Fibroblast of lung (primary cell): Measurements from ENCODE around the gene SAG. TPM values are rescaled to one million over a fixed set of nuclear protein-coding genes. Genes with fewer than 3 reads are reported as not detected.

Experiments used
- DNase-seq, 2 donors: peaks; one replicate each; pipeline versions ENCODE4 v3.0.0 to v3.0.0-alpha.2; 2010; ENCODE audit warnings: low read depth in 2 of 2
- H2AFZ ChIP-seq: 2 replicates; pipeline ENCODE4 v1.5.1; 2012; ENCODE audit warnings: low read length, control low read depth, inconsistent platforms
- H3K27ac ChIP-seq: 2 replicates; pipeline ENCODE4 v1.5.1; 2011; ENCODE audit warnings: low read length, control low read depth; ENCODE audit not compliant: insufficient read depth
- H3K27me3 ChIP-seq: 2 replicates; pipeline ENCODE4 v1.5.1; 2011; ENCODE audit warnings: mild to moderate bottlenecking, low read length; ENCODE audit not compliant: control insufficient read depth, insufficient read depth
- H3K36me3 ChIP-seq: 2 replicates; pipeline ENCODE4 v1.5.1; 2011; ENCODE audit warnings: low read length; ENCODE audit not compliant: control insufficient read depth, insufficient read depth
- H3K4me1 ChIP-seq: 2 replicates; pipeline ENCODE4 v1.5.1; 2011; ENCODE audit warnings: low read length; ENCODE audit not compliant: control insufficient read depth, insufficient read depth; ENCODE audit errors: extremely low read depth
- H3K4me2 ChIP-seq: 2 replicates; pipeline ENCODE4 v1.5.1; 2011; ENCODE audit warnings: low read length, control low read depth; ENCODE audit not compliant: insufficient read depth; ENCODE audit errors: extremely low read depth
- H3K4me3 ChIP-seq, 4 experiments: fragments of 200-600 bp in 1 of 4; sonication (generic) in 1 of 4; replicated peaks in 1 of 4; 2 replicates each; pipeline ENCODE4 v1.5.1; 2011 to 2016; ENCODE audit warnings: low read length in 4 of 4, low read depth in 3 of 4, mild to moderate bottlenecking in 3 of 4, control low read depth in 2 of 4, inconsistent platforms in 1 of 4, mixed read lengths in 1 of 4; ENCODE audit not compliant: insufficient read depth in 1 of 4; ENCODE audit errors: control extremely low read depth in 1 of 4
- H3K79me2 ChIP-seq: 2 replicates; pipeline ENCODE4 v1.5.1; 2012; ENCODE audit warnings: mild to moderate bottlenecking, low read length, inconsistent platforms; ENCODE audit not compliant: control insufficient read depth, insufficient read depth
- H3K9ac ChIP-seq: 2 replicates; pipeline ENCODE4 v1.5.1; 2011; ENCODE audit warnings: mild to moderate bottlenecking, low read length, control low read depth; ENCODE audit not compliant: insufficient read depth
- H3K9me3 ChIP-seq: 2 replicates; pipeline ENCODE4 v1.5.1; 2012; ENCODE audit warnings: low read depth, low read length; ENCODE audit not compliant: control insufficient read depth, insufficient read depth
- H4K20me1 ChIP-seq: 2 replicates; pipeline ENCODE4 v1.5.1; 2011; ENCODE audit warnings: low read length; ENCODE audit not compliant: control insufficient read depth, insufficient read depth; ENCODE audit errors: extremely low read depth
- EZH2 ChIP-seq: IDR thresholded peaks from 2 replicates; pipeline ENCODE4 v1.5.1; 2012; ENCODE audit warnings: low read length, control low read depth, mild to moderate bottlenecking; ENCODE audit errors: missing control alignments
- polyA plus RNA-seq, 2 donors: library from polyadenylated mRNA; depleted of rRNA in 1 of 2; stranded (reverse) in 1 of 2; unstranded in 1 of 2; fragments of >200 nt; gene quantifications; 2 replicates each; pipeline ENCODE4 v1.2.1, GENCODE V29; 2011 to 2012; ENCODE audit warnings: missing spikeins in 1 of 2
- total RNA-seq: library from RNA; depleted of rRNA; stranded (reverse); fragments of >200 nt; gene quantifications from 2 replicates; pipeline ENCODE4 v1.2.1, GENCODE V29; 2014
- TF ChIP-seq, protein P1 (sequence below), 2 donors: IDR thresholded peaks in 1 of 2; conservative IDR thresholded peaks in 1 of 2; 1 replicate in 1 of 2; 2 replicates in 1 of 2; pipeline ENCODE4 v1.5.1; 2011 to 2012; ENCODE audit warnings: low read length in 2 of 2, control low read depth in 1 of 2, inconsistent platforms in 1 of 2, low read depth in 1 of 2, mild to moderate bottlenecking in 1 of 2

SAG gene
- total and polyA plus RNA-seq, 2 donors (not counting 1 experiment from before 2014, with no cell fraction given), result not detected

DNA sequence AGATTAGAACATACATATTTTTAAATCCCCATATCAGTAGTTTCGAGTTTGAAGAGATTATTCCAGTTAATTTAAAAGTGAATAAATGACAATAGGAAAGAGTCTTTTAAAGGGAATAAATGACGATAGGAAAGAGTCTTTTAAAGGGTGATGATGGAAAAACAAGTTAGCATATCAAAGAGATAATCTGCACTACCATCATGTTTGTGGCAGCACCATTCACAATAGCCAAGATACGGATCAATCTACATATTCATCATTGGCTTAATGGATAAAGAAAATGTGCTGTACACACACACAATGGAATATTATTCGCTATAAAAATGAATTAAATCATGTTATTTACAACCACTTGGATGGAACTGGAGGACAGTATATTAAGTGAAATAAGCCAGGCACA is 41.1 kb upstream of the SAG start:
- Histone ChIP-seq H3K79me2 (no peaks in the 10 kb centered on the region), H3K9ac (no peak overlapping the region), H3K27ac (no peak overlapping the region), H3K4me3 (no peak overlapping the region), H3K4me1 (no peaks in the 10 kb centered on the region), H3K27me3 (no peaks in the 10 kb centered on the region), H3K36me3 (peaks cover 13% of the 10 kb centered on the region), H3K4me2 (no peak overlapping the region), H2AFZ (no peak overlapping the region), H3K9me3 (no peaks in the 10 kb centered on the region), H4K20me1 (no peaks in the 10 kb centered on the region)
- DNase-seq, result no peak
- TF ChIP-seq, protein P1, sequence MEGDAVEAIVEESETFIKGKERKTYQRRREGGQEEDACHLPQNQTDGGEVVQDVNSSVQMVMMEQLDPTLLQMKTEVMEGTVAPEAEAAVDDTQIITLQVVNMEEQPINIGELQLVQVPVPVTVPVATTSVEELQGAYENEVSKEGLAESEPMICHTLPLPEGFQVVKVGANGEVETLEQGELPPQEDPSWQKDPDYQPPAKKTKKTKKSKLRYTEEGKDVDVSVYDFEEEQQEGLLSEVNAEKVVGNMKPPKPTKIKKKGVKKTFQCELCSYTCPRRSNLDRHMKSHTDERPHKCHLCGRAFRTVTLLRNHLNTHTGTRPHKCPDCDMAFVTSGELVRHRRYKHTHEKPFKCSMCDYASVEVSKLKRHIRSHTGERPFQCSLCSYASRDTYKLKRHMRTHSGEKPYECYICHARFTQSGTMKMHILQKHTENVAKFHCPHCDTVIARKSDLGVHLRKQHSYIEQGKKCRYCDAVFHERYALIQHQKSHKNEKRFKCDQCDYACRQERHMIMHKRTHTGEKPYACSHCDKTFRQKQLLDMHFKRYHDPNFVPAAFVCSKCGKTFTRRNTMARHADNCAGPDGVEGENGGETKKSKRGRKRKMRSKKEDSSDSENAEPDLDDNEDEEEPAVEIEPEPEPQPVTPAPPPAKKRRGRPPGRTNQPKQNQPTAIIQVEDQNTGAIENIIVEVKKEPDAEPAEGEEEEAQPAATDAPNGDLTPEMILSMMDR (conservative IDR thresholded peaks at IDR 0.05 in 1 of 2, IDR thresholded peaks at IDR 0.05 in 1 of 2; ENCODE audit: low read depth in 1 of 2, low read length in 2 of 2), result no peak
- TF ChIP-seq EZH2, result no peak

DNA sequence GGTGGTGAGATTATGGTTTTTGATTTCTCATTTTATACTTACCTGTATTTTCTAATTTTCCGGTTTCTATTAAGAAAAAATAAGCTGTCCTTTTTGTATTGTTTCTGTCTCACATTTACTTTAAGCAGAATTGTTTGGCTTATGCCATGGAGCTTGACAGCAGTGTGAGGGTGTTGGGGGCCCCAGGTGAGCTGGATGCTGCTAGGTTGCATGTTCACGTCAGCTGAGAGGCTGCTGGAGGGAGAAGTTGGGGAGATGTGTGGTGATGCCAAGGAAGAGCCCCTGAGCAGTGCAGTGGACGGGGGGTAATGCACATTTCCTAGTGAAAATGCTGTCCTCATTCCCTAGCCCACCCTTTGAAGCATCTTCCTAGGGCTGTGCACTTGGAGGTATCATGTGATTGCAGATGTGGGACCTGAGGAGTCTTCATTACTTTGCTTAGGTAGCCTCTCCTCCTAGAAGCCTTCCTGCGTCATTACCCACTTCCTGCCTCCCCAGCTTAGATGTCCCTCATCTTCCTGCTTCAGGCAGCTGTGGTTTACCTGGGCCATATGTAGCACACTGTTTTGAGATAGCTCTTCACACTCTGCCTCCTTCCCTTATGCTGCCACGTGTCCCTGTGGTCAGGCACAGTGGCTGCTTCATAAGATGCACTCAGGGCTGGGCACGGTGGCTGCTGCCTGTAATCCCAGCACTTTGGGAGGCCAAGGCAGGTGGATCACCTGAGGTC is 39.9 kb upstream of the SAG start:
- no peaks in the 10 kb centered on the region for H3K4me1 ChIP-seq
- H3K9ac ChIP-seq, result no peak overlapping the region
- H3K4me2 ChIP-seq, result no peak overlapping the region
- H3K4me3 ChIP-seq, result no peak overlapping the region
- TF ChIP-seq, protein P1 (conservative IDR thresholded peaks at IDR 0.05 in 1 of 2, IDR thresholded peaks at IDR 0.05 in 1 of 2; ENCODE audit: low read depth in 1 of 2, low read length in 2 of 2), result no peak
- no peak for TF ChIP-seq EZH2
- peaks cover 9% of the 10 kb centered on the region for H3K36me3 ChIP-seq
- no peak overlapping the region for H3K27ac ChIP-seq
- H4K20me1 ChIP-seq, result no peaks in the 10 kb centered on the region
- no peaks in the 10 kb centered on the region for H3K9me3 ChIP-seq
- H3K79me2 ChIP-seq, result no peaks in the 10 kb centered on the region
- no peak for DNase-seq
- no peaks in the 10 kb centered on the region for H3K27me3 ChIP-seq
- H2AFZ ChIP-seq, result no peak overlapping the region

DNA sequence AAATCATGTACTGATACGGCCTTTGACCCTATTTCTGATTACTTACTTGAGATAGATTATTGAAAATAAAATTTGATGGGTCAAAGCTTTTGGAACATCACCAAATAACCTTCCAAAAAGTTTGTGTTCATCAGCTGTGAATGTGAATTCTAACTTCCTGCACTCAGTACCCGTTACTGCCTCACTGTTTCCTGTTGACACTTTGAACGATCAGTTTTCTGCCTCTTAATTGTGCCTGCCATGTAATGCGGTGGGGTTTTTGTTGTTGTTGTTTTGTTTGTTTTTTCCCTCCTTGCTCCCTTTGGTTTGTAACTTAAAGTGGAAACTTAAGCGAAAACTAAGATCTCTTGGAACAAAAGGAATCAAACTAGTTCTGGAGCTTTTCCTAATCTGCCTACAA is 37.2 kb upstream of the SAG start:
- Histone ChIP-seq H3K27ac (no peak overlapping the region), H2AFZ (no peak overlapping the region), H3K4me1 (no peaks in the 10 kb centered on the region), H3K4me3 (no peak overlapping the region), H3K9me3 (no peaks in the 10 kb centered on the region), H4K20me1 (no peaks in the 10 kb centered on the region), H3K9ac (no peak overlapping the region), H3K36me3 (peaks cover 10% of the 10 kb centered on the region), H3K4me2 (no peak overlapping the region), H3K27me3 (no peaks in the 10 kb centered on the region), H3K79me2 (no peaks in the 10 kb centered on the region)
- TF ChIP-seq EZH2, result no peak
- TF ChIP-seq, protein P1 (conservative IDR thresholded peaks at IDR 0.05 in 1 of 2, IDR thresholded peaks at IDR 0.05 in 1 of 2; ENCODE audit: low read depth in 1 of 2, low read length in 2 of 2), result no peak
- DNase-seq, result no peak
